ENCODE results near the gene ZP2. TPM values are rescaled to one million over a fixed set of nuclear protein-coding genes. Genes with fewer than 3 reads are reported as not detected.

ZP2 gene
- total RNA-seq, 1 experiment from 2014 or later = not detected

DNA sequence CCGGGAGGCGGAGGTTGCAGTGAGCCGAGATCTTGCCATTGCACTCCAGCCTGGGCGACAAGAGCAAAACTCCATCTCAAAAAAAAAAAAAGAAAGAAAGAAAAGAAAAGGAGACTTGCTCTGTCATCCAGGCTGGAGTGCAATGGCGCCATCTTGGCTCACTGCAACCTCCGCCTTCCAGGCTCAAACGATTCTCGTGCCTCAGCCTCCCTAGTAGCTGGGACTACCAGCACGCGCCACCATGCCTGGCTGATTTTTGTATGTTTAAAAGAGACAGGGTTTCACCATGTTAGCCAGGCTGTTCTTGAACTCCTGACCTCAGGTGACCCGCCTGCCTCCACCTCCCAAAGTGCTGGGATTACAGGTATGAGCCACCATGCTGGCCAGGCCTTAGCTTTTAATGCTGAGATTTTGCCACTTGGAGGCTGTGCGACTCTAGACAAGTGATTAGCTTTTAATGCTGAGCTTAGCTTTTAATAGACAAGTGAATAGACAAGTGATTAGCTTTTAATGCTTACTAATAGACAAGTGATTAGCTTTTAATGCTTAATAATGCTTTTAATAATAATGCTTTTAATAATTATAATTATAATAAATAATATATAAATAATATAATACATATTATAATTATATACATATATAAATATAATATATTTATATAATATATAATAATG is 43.3 kb downstream of the ZP2 start:
- Histone ChIP-seq H3K36me3 (ENCODE audit: control insufficient read depth in 1 of 2, insufficient read depth in 2 of 2, low read length in 2 of 2) (peaks cover 10 to 11% of the 10 kb centered on the region in 2 experiments; a peak in 2 of 4 replicates), H3K4me1 (ENCODE audit: control insufficient read depth in 1 of 2, insufficient read depth in 2 of 2, low read length in 2 of 2) (peaks cover 0 to 12% of the 10 kb centered on the region in 2 experiments; a peak in 1 of 4 replicates), H4K20me1 (ENCODE audit: insufficient read depth) (no peaks in the 10 kb centered on the region), H3K4me3 (replicated peaks in 1 of 2; ENCODE audit: low read depth in 1 of 2, low read length in 2 of 2) (no peak overlapping the region), H3K27me3 (ENCODE audit: insufficient read depth, low read length) (no peaks in the 10 kb centered on the region), H3K9me3 (ENCODE audit: control insufficient read depth in 1 of 2, insufficient read depth in 1 of 2, low read depth in 1 of 2, low read length in 2 of 2) (no peaks in the 10 kb centered on the region), H3K9me2 (ENCODE audit: insufficient read depth) (no peaks in the 10 kb centered on the region), H3K9ac (ENCODE audit: low read length) (no peak overlapping the region), H2AFZ (ENCODE audit: low read depth, low read length, poor library complexity, severe bottlenecking) (no peak overlapping the region), H3K27ac (ENCODE audit: low read depth, low read length) (no peak overlapping the region), H3K79me2 (ENCODE audit: insufficient read depth, low read length) (no peaks in the 10 kb centered on the region), H3K4me2 (ENCODE audit: low read length) (no peak overlapping the region)
- TF ChIP-seq EGR1 (IDR thresholded peaks at IDR 0.05; ENCODE audit: low read depth) (no peak), TCF7L2 (IDR thresholded peaks at IDR 0.05; ENCODE audit: borderline replicate concordance, extremely low read depth, insufficient read depth, insufficient read length) (no peak), CBX3 (IDR thresholded peaks at IDR 0.05; ENCODE audit: low read depth) (no peak), EZH2phosphoT487 (IDR thresholded peaks at IDR 0.05; ENCODE audit: borderline replicate concordance) (no peak), RAD21 (IDR thresholded peaks at IDR 0.05; ENCODE audit: low read depth) (no peak), JUND (IDR thresholded peaks at IDR 0.05) (no peak), SIN3A (IDR thresholded peaks at IDR 0.05; ENCODE audit: low read depth) (no peak), ELF1 (IDR thresholded peaks at IDR 0.05; ENCODE audit: borderline replicate concordance, low read depth) (no peak), POLR2AphosphoS5 (IDR thresholded peaks at IDR 0.05; ENCODE audit: low read depth, low read length) (no peak), YY1 (IDR thresholded peaks at IDR 0.05; ENCODE audit: extremely low read depth, insufficient replicate concordance, low read depth, low read length) (no peak), ZFX (IDR thresholded peaks at IDR 0.05) (no peak)
- TF ChIP-seq, protein P1, sequence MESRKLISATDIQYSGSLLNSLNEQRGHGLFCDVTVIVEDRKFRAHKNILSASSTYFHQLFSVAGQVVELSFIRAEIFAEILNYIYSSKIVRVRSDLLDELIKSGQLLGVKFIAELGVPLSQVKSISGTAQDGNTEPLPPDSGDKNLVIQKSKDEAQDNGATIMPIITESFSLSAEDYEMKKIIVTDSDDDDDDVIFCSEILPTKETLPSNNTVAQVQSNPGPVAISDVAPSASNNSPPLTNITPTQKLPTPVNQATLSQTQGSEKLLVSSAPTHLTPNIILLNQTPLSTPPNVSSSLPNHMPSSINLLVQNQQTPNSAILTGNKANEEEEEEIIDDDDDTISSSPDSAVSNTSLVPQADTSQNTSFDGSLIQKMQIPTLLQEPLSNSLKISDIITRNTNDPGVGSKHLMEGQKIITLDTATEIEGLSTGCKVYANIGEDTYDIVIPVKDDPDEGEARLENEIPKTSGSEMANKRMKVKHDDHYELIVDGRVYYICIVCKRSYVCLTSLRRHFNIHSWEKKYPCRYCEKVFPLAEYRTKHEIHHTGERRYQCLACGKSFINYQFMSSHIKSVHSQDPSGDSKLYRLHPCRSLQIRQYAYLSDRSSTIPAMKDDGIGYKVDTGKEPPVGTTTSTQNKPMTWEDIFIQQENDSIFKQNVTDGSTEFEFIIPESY (IDR thresholded peaks at IDR 0.05; ENCODE audit: extremely low read depth, insufficient replicate concordance, low read length) = no peak
- RAD21 ChIA-PET (ENCODE audit: low non-redundant PET in 1 of 2, low total read pairs in 2 of 2, uncharacterized antibody in 2 of 2, unreplicated experiment in 2 of 2) = no interaction called here
- POLR2A ChIA-PET = no interaction called here
- no TSS peak for BruUV-seq (replicated peaks)
- intact Hi-C loops (cut with micrococcal nuclease) = no loop called here
- CTCF ChIA-PET = no interaction called here
- DNase-seq (ENCODE audit: low read depth, low spot score) (no peak), ATAC-seq (no peak)

Data from HCT116 (cell line).